ENCODE results near the gene CPEB3.
"Not testable (repeated sequence)": the region's sequence is repeated elsewhere in the genome, so short reads cannot be mapped to it uniquely, and the experiment has no call there.

Gene CPEB3

GRCh38 chr10:92142512-92142911 lies 148.4 kb downstream of the CPEB3 start:
- no peak for DNase-seq (ENCODE audit: low spot score)

GRCh38 chr10:92141147-92141546 lies 149.7 kb downstream of the CPEB3 start:
- not testable (repeated sequence) for DNase-seq (ENCODE audit: low spot score)

- not testable (repeated sequence) for DNase-seq (ENCODE audit: low spot score)
Observed at GRCh38 chr10:92134049-92134448, 156.8 kb downstream of the CPEB3 start.

GRCh38 chr10:92131275-92131820 lies 159.5 kb downstream of the CPEB3 start:
- DNase-seq (ENCODE audit: low spot score): no peak

GRCh38 chr10:92130622-92131274 lies 160.1 kb downstream of the CPEB3 start:
- DNase-seq (ENCODE audit: low spot score): no peak

- DNase-seq (ENCODE audit: low spot score): no peak
Observed at GRCh38 chr10:92126100-92126650, 164.7 kb downstream of the CPEB3 start.

- DNase-seq (ENCODE audit: low spot score): no peak
Observed at GRCh38 chr10:92125144-92125543, 165.7 kb downstream of the CPEB3 start.

GRCh38 chr10:92124616-92125143 lies 166.2 kb downstream of the CPEB3 start:
- DNase-seq (ENCODE audit: low spot score): no peak

GRCh38 chr10:92124020-92124419 lies 166.9 kb downstream of the CPEB3 start:
- DNase-seq (ENCODE audit: low spot score): no peak

GRCh38 chr10:92122941-92123450 lies 167.9 kb downstream of the CPEB3 start:
- no peak for DNase-seq (ENCODE audit: low spot score)

- DNase-seq (ENCODE audit: low spot score): no peak
Observed at GRCh38 chr10:92121686-92122492, 169.0 kb downstream of the CPEB3 start.

GRCh38 chr10:92119340-92119739 lies 171.5 kb downstream of the CPEB3 start:
- no peak for DNase-seq (ENCODE audit: low spot score)

GRCh38 chr10:92114917-92115316 lies 176.0 kb downstream of the CPEB3 start:
- DNase-seq (ENCODE audit: low spot score): not testable (repeated sequence)

GRCh38 chr10:92113911-92114600 lies 176.8 kb downstream of the CPEB3 start:
- DNase-seq (ENCODE audit: low spot score): no peak

GRCh38 chr10:92112462-92112861 lies 178.4 kb downstream of the CPEB3 start:
- no peak for DNase-seq (ENCODE audit: low spot score)

GRCh38 chr10:92111336-92111939 lies 179.4 kb downstream of the CPEB3 start:
- no peak for DNase-seq (ENCODE audit: low spot score)

GRCh38 chr10:92110039-92110794 lies 180.7 kb downstream of the CPEB3 start:
- no peak for DNase-seq (ENCODE audit: low spot score)

GRCh38 chr10:92108747-92109146 lies 182.1 kb downstream of the CPEB3 start:
- no peak for DNase-seq (ENCODE audit: low spot score)

GRCh38 chr10:92108120-92108519 lies 182.8 kb downstream of the CPEB3 start:
- DNase-seq (ENCODE audit: low spot score): no peak

- no peak for DNase-seq (ENCODE audit: low spot score)
Observed at GRCh38 chr10:92103376-92104090, 187.3 kb downstream of the CPEB3 start.
